Measurements from ENCODE around the gene SPART.

The SPART gene

GRCh38 chr13:36259361-36260137 is 86.6 kb downstream of the SPART start:
- no peak for TF ChIP-seq CTCF (IDR thresholded peaks at IDR 0.05; ENCODE audit: insufficient read depth, low read length, poor library complexity, severe bottlenecking)
- no peak overlapping the region for H3K4me3 ChIP-seq (replicated peaks; ENCODE audit: low read depth, low read length)
- DNase-seq (ENCODE audit: extremely low read depth, insufficient read length) = no peak

GRCh38 chr13:36258831-36259230 is 87.4 kb downstream of the SPART start:
- TF ChIP-seq CTCF (IDR thresholded peaks at IDR 0.05; ENCODE audit: insufficient read depth, low read length, poor library complexity, severe bottlenecking) = no peak
- DNase-seq (ENCODE audit: extremely low read depth, insufficient read length) = no peak
- no peaks in the 10 kb centered on the region for H3K27me3 ChIP-seq (replicated peaks; ENCODE audit: control insufficient read depth, insufficient read depth, low read length)
- H3K4me3 ChIP-seq (replicated peaks; ENCODE audit: low read depth, low read length) = no peak overlapping the region
- no peaks in the 10 kb centered on the region for H3K36me3 ChIP-seq (ENCODE audit: control insufficient read depth, insufficient read depth, low read length)

More at GRCh38 chr13:36259361-36260137, 86.6 kb downstream of the SPART start:
- Histone ChIP-seq H3K36me3 (ENCODE audit: control insufficient read depth, insufficient read depth, low read length) (no peaks in the 10 kb centered on the region), H3K27me3 (replicated peaks; ENCODE audit: control insufficient read depth, insufficient read depth, low read length) (no peaks in the 10 kb centered on the region)
